ENCODE results near the gene DMTF1. TPM values are rescaled to one million over a fixed set of nuclear protein-coding genes. Genes with fewer than 3 reads are reported as not detected.

DMTF1 gene
- total RNA-seq, 2 donors from 2014 or later, result 125 to 131 TPM

GRCh38 chr7:87127019-87127418 is 25.2 kb upstream of the DMTF1 start:
- no peaks in the 10 kb centered on the region for H3K9me3 ChIP-seq (ENCODE audit: control insufficient read depth, low read length, poor library complexity, severe bottlenecking)
- no peak overlapping the region for H3K27ac Mint-ChIP-seq
- ATAC-seq (no peak), DNase-seq (no peak)
- peaks cover 3% of the 10 kb centered on the region for H3K36me3 Mint-ChIP-seq (ENCODE audit: low read depth)
- H3K27me3 Mint-ChIP-seq, result peaks cover 2% of the 10 kb centered on the region
- H3K4me1 Mint-ChIP-seq, result no peaks in the 10 kb centered on the region
- H3K4me3 Mint-ChIP-seq, result no peak overlapping the region

DNA sequence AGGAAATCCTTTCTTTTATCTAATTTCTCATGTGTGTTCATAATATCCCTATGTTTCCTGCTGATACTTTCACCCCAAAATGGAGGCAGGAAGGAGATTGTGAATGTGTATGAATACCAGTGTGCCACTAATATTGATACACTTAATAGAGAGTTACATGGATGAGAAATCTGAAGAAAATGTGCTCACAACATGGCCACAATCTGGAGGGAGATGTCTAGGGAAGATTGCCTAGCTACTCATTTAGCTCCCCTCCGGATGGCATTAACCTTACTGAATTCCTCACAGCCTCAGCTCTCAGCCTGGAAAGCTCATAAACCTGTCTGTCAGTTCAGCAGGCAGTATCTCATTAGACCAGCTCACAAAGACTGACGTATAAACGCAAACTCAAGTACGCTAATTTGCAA is 23.4 kb upstream of the DMTF1 start:
- ATAC-seq, result no peak
- H3K9me3 ChIP-seq (ENCODE audit: control insufficient read depth, low read length, poor library complexity, severe bottlenecking), result no peaks in the 10 kb centered on the region
- Mint-ChIP-seq H3K4me3 (no peak overlapping the region), H3K27me3 (peaks cover 13% of the 10 kb centered on the region), H3K36me3 (ENCODE audit: low read depth) (peaks cover 3% of the 10 kb centered on the region), H3K27ac (no peak overlapping the region), H3K4me1 (peaks cover 2% of the 10 kb centered on the region)
- no peak for DNase-seq

- Mint-ChIP-seq H3K4me1 (peaks cover 2% of the 10 kb centered on the region), H3K27me3 (peaks cover 18% of the 10 kb centered on the region), H3K36me3 (ENCODE audit: low read depth) (peaks cover 3% of the 10 kb centered on the region), H3K27ac (no peak overlapping the region), H3K4me3 (no peak overlapping the region)
- DNase-seq (no peak), ATAC-seq (no peak)
- H3K9me3 ChIP-seq (ENCODE audit: control insufficient read depth, low read length, poor library complexity, severe bottlenecking), result no peaks in the 10 kb centered on the region
These were observed 22.9 kb upstream of the DMTF1 start for GRCh38 chr7:87129332-87129731.

- Mint-ChIP-seq H3K36me3 (ENCODE audit: low read depth) (peaks cover 3% of the 10 kb centered on the region), H3K27me3 (peaks cover 18% of the 10 kb centered on the region), H3K4me3 (no peak overlapping the region), H3K4me1 (peaks cover 2% of the 10 kb centered on the region), H3K27ac (no peak overlapping the region)
- no peak for DNase-seq
- ATAC-seq, result no peak
- no peaks in the 10 kb centered on the region for H3K9me3 ChIP-seq (ENCODE audit: control insufficient read depth, low read length, poor library complexity, severe bottlenecking)
These were observed 22.4 kb upstream of the DMTF1 start for GRCh38 chr7:87129848-87130247.

GRCh38 chr7:87131771-87132170 is 20.5 kb upstream of the DMTF1 start:
- H3K4me1 Mint-ChIP-seq, result peaks cover 2% of the 10 kb centered on the region
- H3K27ac Mint-ChIP-seq, result no peak overlapping the region
- H3K9me3 ChIP-seq (ENCODE audit: control insufficient read depth, low read length, poor library complexity, severe bottlenecking), result no peaks in the 10 kb centered on the region
- no peaks in the 10 kb centered on the region for H3K36me3 Mint-ChIP-seq (ENCODE audit: low read depth)
- ATAC-seq (no peak), DNase-seq (no peak)
- peaks cover 28% of the 10 kb centered on the region for H3K27me3 Mint-ChIP-seq
- H3K4me3 Mint-ChIP-seq, result no peak overlapping the region

DNA sequence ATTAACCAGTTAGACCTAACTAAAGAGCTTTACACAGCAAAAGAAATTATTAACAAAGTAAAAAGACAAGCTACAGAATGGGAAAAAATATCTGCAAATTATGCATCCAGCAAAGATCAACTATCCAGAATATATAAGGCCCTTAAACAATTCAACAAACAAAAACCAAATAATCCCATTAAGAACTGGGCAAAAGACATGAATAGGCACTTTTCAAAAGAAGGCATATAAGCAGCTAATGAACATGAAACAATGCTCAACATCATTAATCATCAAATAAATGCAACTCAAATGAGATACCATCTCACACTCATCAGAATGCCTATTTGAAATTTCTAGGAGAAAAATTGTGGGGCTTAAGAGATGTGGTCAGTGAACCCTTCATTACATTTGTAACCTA is 15.0 kb upstream of the DMTF1 start:
- H3K36me3 Mint-ChIP-seq (ENCODE audit: low read depth), result peaks cover 2% of the 10 kb centered on the region
- ATAC-seq, result no peak
- H3K4me1 Mint-ChIP-seq, result peaks cover 2% of the 10 kb centered on the region

DNA sequence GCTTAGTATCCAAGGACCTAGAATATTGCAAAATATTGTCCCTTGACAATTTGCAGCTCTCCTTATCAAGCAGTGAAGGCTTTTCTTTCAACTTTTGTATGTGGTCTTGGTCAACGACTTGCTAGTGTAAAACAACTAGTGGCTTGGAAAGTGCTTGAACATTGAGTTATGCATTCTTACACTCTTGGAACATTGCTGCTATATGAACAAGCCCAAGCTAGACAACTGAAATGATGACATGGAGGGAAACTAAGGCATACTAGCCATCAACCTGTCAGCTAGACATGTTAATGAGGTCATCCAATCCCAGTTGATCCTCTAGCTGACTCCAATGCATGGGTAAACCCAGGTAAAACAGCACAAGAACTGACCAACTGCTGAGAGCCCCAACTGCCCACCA is 12.7 kb upstream of the DMTF1 start:
- DNase-seq (no peak), ATAC-seq (no peak)
- H3K27ac Mint-ChIP-seq, result no peak overlapping the region
- peaks cover 4% of the 10 kb centered on the region for H3K4me1 Mint-ChIP-seq
- H3K36me3 Mint-ChIP-seq (ENCODE audit: low read depth), result peaks cover 2% of the 10 kb centered on the region
- H3K27me3 Mint-ChIP-seq, result peaks cover 34% of the 10 kb centered on the region
- H3K4me3 Mint-ChIP-seq, result no peak overlapping the region
- H3K9me3 ChIP-seq (ENCODE audit: control insufficient read depth, low read length, poor library complexity, severe bottlenecking), result no peaks in the 10 kb centered on the region

More for the DNA sequence above, 15.0 kb upstream of the DMTF1 start:
- no peak for DNase-seq
- H3K4me3 Mint-ChIP-seq, result no peak overlapping the region
- H3K27ac Mint-ChIP-seq, result no peak overlapping the region
- H3K27me3 Mint-ChIP-seq, result peaks cover 47% of the 10 kb centered on the region
- H3K9me3 ChIP-seq (ENCODE audit: control insufficient read depth, low read length, poor library complexity, severe bottlenecking), result no peaks in the 10 kb centered on the region

DNA sequence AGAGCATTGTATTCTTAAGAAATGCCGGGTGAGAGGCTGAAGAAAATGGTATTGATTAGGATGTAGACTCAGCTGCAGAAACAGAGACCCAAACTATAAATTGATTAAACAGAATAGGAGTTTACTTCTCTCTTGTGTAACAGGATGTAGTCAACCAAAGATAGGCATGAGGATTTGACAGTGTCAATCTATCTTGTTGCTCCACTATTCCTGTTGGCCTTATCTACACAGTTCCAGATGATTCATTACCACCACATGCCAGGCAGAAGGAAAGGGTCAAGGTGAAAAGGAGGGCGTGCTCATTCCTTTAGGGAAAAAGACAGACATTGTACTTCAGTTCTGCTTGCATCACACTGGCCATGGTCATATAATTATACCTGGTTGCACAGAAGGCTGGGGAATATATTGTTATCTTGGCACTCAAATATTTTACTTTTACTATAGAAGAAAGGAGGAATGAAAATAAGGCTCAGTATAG is 11.9 kb upstream of the DMTF1 start:
- DNase-seq, result no peak
- Mint-ChIP-seq H3K4me3 (no peak overlapping the region), H3K36me3 (ENCODE audit: low read depth) (peaks cover 2% of the 10 kb centered on the region), H3K27ac (no peak overlapping the region), H3K4me1 (peaks cover 8% of the 10 kb centered on the region), H3K27me3 (peaks cover 34% of the 10 kb centered on the region)
- H3K9me3 ChIP-seq (ENCODE audit: control insufficient read depth, low read length, poor library complexity, severe bottlenecking), result no peaks in the 10 kb centered on the region
- ATAC-seq, result no peak

DNA sequence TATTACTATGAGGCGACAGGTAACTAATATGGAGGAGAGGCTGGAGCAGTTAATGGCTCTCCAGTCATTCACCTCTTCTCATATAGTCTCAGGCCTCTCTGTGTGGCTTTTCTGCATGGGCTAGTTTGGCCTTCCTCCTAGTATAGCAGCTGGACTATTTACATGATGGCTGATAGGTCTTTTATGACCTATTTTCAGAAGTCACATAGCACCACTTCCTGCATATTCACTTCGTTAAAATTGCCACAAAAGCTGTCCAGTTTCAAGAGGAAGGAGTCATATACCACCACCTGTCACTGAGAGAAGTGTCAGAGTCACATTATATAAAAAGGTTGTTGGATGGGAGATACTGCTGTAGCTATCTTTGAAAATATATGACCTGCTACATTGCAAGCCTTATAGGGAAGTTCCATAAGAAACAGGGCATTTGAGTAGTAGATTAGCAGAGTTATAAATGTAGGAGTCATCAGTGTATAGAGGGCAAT is 8.0 kb upstream of the DMTF1 start:
- no peak overlapping the region for H3K27ac Mint-ChIP-seq
- H3K9me3 ChIP-seq (ENCODE audit: control insufficient read depth, low read length, poor library complexity, severe bottlenecking), result no peaks in the 10 kb centered on the region
- no peak for DNase-seq
- H3K27me3 Mint-ChIP-seq, result peaks cover 10% of the 10 kb centered on the region
- H3K4me3 Mint-ChIP-seq, result no peak overlapping the region
- ATAC-seq, result no peak
- no peaks in the 10 kb centered on the region for H3K36me3 Mint-ChIP-seq (ENCODE audit: low read depth)
- peaks cover 10% of the 10 kb centered on the region for H3K4me1 Mint-ChIP-seq

GRCh38 chr7:87146740-87147386 is 5.4 kb upstream of the DMTF1 start:
- no peak for DNase-seq
- Mint-ChIP-seq H3K36me3 (ENCODE audit: low read depth) (no peaks in the 10 kb centered on the region), H3K27me3 (no peaks in the 10 kb centered on the region), H3K27ac (no peak overlapping the region), H3K4me3 (no peak overlapping the region), H3K4me1 (peaks cover 14% of the 10 kb centered on the region)
- ATAC-seq, result no peak
- no peaks in the 10 kb centered on the region for H3K9me3 ChIP-seq (ENCODE audit: control insufficient read depth, low read length, poor library complexity, severe bottlenecking)

DNA sequence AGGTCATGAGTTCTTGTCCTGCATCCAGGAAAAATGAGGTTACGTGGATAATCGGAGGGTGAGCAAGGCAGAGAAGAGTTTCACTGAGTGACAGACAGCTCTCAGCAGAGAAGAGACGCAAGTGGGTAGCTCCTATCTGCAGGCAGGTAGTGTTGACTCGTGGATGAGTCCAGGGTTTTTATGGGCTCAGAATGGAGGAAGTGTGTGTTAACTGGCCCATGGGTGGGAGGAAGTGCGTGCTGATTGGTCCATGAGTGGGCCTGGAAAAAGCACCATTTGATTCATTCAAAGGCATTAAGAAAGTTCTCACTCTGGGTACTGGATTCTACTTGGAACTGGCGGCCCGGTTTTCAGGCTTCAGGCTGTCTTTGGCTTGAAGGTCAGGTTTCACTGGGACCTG is 4.8 kb upstream of the DMTF1 start:
- H3K27ac Mint-ChIP-seq, result no peak overlapping the region
- peaks cover 15% of the 10 kb centered on the region for H3K4me1 Mint-ChIP-seq
- ATAC-seq (no peak), DNase-seq (no peak)
- H3K27me3 Mint-ChIP-seq, result no peaks in the 10 kb centered on the region
- H3K4me3 Mint-ChIP-seq, result no peak overlapping the region
- peaks cover 3% of the 10 kb centered on the region for H3K36me3 Mint-ChIP-seq (ENCODE audit: low read depth)
- no peaks in the 10 kb centered on the region for H3K9me3 ChIP-seq (ENCODE audit: control insufficient read depth, low read length, poor library complexity, severe bottlenecking)

DNA sequence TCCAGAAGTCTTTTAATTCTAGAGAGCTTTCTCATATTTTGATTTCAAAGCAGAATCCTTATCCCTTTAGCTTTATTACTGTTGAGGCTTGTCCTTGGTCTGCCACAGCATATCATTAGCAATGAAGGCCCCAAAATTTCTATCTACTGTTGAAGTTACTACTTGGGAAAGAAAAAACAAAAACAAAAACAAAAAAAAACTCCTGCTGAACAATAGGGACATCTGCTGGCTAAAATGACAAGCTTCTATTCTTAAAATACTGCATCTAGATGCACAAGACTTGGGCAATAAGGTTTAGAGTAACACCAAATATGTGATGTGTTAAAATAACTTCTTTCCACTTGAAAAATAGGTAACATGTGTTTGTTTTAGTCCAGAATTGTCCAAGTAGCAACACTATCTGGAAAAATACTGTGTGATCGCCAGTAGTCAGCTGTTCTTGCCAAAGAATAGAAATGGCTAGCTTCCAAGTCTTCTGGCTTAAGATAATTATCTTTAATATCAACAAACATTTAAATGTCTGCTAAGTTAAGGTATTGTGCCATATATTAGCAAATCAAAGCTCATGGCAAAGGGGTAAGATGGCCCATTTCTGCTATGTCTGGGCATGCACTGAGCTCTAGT is 3.8 kb upstream of the DMTF1 start:
- peaks cover 6% of the 10 kb centered on the region for H3K36me3 Mint-ChIP-seq (ENCODE audit: low read depth)

GRCh38 chr7:87151002-87151728 is 1.1 kb upstream of the DMTF1 start:
- H3K4me3 Mint-ChIP-seq, result peak overlapping the region; percentile 99
- H3K4me1 Mint-ChIP-seq, result peaks cover 28% of the 10 kb centered on the region
- peaks cover 6% of the 10 kb centered on the region for H3K36me3 Mint-ChIP-seq (ENCODE audit: low read depth)
- H3K9me3 ChIP-seq (ENCODE audit: control insufficient read depth, low read length, poor library complexity, severe bottlenecking), result no peaks in the 10 kb centered on the region
- no peaks in the 10 kb centered on the region for H3K27me3 Mint-ChIP-seq
- no peak for ATAC-seq
- peak overlapping the region; percentile 99 for H3K27ac Mint-ChIP-seq
- no peak for DNase-seq

More for the DNA sequence above, 3.8 kb upstream of the DMTF1 start:
- Mint-ChIP-seq H3K4me1 (peaks cover 21% of the 10 kb centered on the region), H3K4me3 (no peak overlapping the region), H3K27me3 (no peaks in the 10 kb centered on the region), H3K27ac (no peak overlapping the region)
- H3K9me3 ChIP-seq (ENCODE audit: control insufficient read depth, low read length, poor library complexity, severe bottlenecking), result no peaks in the 10 kb centered on the region
- ATAC-seq, result no peak
- DNase-seq, result no peak

All from T-helper 17 cell (primary cell).